Melanocyte of skin (primary cell): Measurements from ENCODE around the gene TCTN2. TPM values are rescaled to one million over a fixed set of nuclear protein-coding genes. Genes with fewer than 3 reads are reported as not detected.

Source experiments
- total RNA-seq, 2 donors: library from RNA; depleted of rRNA; stranded (reverse); fragments of >200 nt; gene quantifications; 2 replicates each; pipeline ENCODE4 v1.2.3, GENCODE V29; 2012

Gene TCTN2
- total RNA-seq = 10 to 100 TPM; 34.8 to 36.3 TPM

DNA sequence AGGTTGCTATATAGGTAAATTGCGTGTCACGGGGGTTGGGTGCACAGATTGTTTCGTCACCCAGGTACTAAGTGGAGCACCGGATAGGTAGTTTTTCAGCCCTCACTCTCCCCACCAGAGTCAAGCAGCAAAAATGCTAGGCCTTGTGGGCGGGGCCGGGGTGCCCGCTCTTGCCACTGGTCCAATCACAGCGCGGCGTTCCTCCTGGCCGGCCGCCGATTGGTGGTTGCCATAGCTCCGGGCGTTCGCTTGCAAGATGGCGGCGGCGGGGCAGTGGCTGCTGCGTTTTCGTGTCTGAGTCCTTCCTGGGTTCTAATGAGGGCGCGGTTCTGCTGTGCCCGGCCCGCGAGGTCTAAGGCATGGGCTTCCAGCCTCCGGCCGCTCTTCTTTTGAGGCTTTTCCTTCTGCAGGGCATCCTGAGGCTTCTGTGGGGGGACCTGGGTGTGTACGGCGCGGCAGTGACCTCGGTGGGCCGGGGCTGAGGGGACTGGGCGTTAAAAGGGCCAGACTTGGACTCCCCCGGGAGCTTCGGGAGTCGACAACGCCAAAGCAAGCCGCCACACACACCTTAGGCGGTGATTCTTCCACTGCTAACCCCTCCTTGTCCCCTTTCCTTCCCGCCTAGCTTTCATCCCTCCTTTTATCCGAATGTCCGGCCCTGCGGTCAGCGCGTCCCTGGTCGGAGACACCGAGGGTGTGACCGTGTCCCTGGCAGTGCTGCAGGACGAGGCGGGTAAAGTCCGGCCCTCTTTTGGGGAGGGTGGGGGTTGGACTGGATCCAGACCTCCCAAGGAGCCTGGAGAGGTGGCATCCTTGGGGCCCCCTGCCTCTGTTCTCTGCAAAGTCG lies at the start of gene TCTN2:
Gene TCTN2 (plus strand): TSS at position 232 of the 847 bp plus-strand sequence. CDS start 128 bp downstream, at position 360.

DNA sequence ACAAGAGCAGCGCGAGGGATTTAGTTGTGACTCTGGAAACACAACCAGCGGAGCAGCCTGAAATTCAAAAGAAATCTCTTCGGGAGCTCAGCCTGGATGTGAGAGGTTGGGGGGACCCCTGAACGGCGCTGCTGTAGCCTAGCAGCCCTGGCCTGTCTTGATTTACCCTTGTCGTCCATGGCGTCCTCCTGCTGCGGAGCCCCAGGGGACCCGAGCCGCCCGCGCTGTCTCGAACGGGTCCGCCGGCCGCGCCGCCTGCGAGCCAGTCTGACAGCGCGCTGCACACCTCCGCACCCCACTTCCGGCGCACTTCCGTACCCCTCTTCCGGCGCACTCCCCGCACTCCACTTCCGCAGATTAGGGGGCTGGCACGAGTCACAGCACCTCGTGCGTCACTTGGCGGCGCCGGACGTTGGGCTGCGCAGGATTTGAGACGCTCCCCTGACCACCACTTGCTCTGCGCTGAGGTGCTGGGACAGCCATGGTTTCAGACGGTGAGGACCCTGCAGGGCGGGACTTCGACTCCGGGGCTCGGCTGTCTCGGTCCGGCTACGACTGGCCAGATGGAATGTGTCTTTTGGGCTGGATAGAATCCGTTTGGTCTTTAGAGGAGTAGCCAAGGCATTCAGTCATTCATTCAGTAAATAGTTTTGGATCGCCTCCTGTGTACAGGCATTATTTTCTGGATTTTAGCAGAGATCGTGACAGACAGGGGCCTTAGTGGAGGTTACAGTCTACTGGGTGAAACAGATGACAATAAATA lies 37.4 kb upstream of the TCTN2 start, which contains the start of the genes EIF2B1 and GTF2H3:
Gene EIF2B1 (minus strand): TSS at position 308 of the 763 bp plus-strand sequence. CDS start 129 bp downstream, at position 179.
Gene GTF2H3 (plus strand): TSS at position 451 of the 763 bp plus-strand sequence. CDS start 31 bp downstream, at position 482.

Other genes starting within 250 kb of the TCTN2 start
- gene RILPL2, start 234.4 kb upstream of the TCTN2 start, total RNA-seq = 1 to 10 TPM; 1.0 to 2.0 TPM
- gene SNRNP35, start 213.0 kb upstream of the TCTN2 start, total RNA-seq = 10 to 100 TPM; 12.0 to 16.0 TPM
- gene RILPL1, start 137.4 kb upstream of the TCTN2 start, total RNA-seq = 10 to 100 TPM in 1 of 2 donors, 1 to 10 TPM in 1; 9.3 to 11.3 TPM
- gene TMED2, start 86.6 kb upstream of the TCTN2 start, total RNA-seq = 100 to 1,000 TPM; 206 to 326 TPM
- gene DDX55, start 69.0 kb upstream of the TCTN2 start, total RNA-seq = 10 to 100 TPM; 27.9 to 32.0 TPM
- gene EIF2B1, start 37.4 kb upstream of the TCTN2 start, total RNA-seq = 10 to 100 TPM; 28.2 to 40.6 TPM
- 10 to 100 TPM; 59.2 to 68.6 TPM for gene GTF2H3, start 37.3 kb upstream of the TCTN2 start, total RNA-seq
- 10 to 100 TPM; 38.9 to 41.0 TPM for gene ATP6V0A2, start 41.2 kb downstream of the TCTN2 start, total RNA-seq
- 1 to 10 TPM in 1 of 2 donors, under 1 TPM in 1; 0.34 to 9.7 TPM for gene DNAH10, start 91.2 kb downstream of the TCTN2 start, total RNA-seq